GM18511 (cell line): ENCODE results near the gene CYP1B1.
"Not testable (repeated sequence)": the region's sequence is repeated elsewhere in the genome, so short reads cannot be mapped to it uniquely, and the experiment has no call there.

Source experiments
- ATAC-seq: cut with Tn5 transposase; IDR thresholded peaks from one replicate; pipeline ENCODE4 v1.9.1; 2021; ENCODE audit warnings: mild to moderate bottlenecking, moderate library complexity; ENCODE audit not compliant: unreplicated experiment

The CYP1B1 gene

GRCh38 chr2:38099099-38100028 is 23.4 kb upstream of the CYP1B1 start:
- no peak for ATAC-seq

DNA sequence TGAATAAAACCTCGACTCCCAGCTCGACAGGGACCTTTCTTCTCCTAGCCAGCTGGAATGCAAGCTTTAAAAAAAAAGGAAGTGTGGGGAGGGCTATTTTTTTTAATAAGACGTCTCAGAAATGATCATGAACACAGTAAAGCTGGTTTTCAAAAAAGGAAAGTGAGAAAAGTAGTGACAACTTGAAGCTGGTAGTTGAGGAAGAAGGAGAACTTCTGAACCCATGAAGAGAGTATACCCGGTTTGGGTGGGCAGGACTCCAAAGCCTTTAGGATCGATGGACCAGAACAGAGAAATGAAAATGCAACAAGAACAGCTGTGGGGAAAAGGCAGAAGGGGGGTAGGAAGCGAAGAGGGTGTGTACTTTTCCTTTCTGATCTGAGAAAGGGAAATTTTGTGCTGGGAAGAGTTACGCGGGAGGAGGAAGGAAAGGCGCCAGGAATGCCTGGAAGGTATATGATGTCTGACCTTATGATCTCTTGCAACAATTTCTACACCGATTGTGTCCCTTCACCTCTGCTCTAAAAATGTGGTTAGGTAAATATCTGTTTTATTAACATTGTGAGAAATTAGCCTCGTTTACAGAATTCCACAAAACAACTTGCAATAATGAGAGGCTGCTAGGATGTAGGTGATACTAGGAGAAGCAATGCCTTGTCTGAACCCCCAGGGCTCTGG is 22.6 kb upstream of the CYP1B1 start:
- ATAC-seq, result no peak

DNA sequence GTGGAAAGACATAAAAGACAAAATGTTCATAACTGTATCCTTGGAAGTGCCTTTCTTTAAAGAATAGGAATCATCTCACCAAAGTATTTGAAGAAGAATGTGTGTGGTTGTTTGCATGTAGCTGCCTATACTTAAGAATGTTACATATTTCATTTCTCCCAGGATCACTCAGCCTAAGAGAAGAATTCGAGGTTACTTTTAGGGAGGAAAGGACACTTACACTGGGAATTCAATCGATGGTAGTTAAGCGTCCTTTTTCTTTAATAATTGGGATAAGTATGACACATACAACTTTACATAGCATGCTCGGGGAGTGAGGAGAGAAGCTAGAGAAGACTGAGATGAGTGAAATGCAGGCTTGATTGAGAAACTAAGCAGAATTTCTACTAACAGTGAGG is 22.0 kb upstream of the CYP1B1 start:
- no peak for ATAC-seq

DNA sequence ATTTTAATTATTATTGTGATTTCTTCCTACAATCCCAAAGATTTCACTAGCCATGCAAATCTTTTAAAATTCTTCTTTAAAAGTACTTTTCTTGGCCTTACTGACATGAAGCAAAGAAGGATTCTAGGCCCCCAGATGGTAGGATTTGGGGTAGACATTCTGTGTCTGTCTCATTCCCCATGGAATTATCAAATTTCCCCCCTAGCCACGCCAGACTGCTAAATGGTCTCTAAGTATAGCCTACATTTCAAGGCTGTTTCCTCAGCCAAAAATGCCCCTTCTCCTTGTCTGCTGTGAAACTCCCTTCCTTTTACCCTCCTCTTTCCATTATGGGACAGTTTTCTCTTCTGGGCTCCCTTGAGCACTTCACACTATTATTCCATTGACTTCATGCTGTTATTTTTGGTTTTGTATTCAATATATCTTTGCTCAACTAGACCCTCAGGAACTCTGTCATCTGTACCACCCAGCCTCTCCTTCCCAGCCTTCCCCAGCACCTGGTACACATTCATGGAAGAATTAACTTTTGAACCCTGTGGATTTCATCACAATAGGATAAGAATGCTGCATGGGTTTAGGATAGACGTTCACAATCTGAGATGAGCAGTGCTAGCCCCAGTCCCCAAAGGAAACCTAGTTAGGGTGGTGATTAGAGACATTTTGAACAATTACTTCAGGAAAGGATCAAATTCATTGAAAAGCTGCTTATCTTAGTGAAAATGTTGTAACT is 21.5 kb upstream of the CYP1B1 start:
- ATAC-seq, result no peak

DNA sequence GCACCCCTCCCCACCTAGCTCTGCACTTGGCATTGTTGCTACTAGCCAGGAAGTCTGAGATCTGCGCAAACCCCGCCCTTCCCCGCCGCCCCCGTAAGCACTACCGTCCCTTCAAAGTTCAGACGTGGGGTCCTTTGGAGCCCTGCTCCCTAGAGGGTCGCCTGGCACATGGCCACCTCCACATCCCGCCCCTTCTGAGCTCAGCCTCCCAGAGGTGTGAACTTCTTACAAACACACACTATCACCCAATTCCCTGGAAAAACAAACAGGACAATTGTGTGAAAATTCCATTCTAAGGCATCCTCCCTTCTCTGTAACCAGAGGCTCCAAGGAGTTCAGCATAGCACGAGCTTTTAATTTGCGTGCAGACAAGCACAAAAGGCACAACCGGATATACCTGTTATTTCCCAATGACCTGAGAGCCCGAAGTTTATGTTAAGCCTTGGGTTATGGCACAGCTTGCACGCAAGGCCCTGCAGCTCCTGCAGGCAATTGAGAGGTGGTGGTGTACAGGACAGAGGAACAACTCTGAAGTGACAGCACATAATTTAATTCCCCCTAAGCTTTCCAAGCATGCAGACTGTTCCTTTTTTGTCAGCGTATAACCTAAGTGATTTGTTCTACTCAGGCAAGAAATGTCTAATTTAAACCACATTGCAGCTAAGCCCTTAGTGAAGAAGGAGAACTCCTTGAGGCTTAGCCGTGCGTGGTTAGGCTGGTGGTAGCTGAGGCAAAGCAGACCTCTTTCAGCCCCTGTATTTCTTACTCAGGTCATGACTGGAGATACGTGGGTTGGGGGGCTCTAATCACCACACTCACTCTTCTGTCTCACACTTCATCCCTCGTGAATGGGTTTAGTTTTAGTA is 20.3 kb upstream of the CYP1B1 start:
- peak; percentile 74 for ATAC-seq

- no peak for ATAC-seq
These were observed 19.4 kb upstream of the CYP1B1 start for GRCh38 chr2:38095079-38095995.

DNA sequence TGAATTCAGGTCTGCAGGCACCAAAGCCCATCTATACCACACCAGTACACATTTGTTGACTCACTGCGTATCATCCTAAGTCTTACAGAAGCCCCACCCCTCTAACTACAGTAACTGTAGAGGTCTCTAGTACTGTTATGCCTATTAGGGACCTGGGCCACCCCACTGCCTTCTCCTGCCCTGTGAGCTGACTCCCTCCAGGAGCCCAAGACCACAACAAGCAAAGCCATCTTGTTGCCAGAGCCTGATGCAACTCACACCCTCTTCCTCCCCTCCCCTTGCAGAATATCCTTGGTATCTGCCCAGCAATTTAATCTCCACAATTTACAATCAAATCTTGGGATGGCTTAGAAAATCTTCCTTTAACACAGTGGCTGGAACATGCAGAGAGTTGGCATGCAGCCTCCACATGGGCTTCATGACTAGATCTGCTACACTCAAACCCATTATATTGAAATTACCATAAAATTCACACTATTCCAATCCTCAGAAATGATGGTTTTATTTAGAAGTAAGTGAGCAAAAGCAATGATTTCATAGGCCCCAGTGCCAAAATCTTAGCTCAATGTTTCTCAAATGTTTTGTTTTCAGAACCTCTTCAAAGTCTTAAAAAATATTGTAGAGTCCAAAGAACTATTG is 17.7 kb upstream of the CYP1B1 start:
- ATAC-seq, result no peak

GRCh38 chr2:38092196-38092902 is 16.4 kb upstream of the CYP1B1 start:
- no peak for ATAC-seq

GRCh38 chr2:38091760-38092159 is 15.8 kb upstream of the CYP1B1 start:
- no peak for ATAC-seq

DNA sequence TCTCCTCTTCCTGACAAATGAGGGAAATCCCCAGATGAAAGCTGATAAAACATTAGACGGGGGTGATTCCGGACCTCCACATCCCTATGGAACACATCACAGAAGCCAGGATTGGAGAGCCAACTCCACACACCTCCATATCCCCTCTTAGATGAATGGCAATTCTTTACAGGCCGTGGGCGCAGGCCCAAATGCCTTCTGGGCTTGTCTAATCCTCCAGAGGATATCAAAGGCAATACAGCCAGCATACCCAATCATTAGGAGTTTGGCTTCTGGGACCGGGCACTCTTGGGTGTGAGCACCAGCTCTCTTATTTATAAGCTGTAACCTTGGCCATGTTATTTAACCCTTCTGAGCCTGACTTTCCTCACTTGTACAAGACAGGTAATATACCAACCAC is 15.0 kb upstream of the CYP1B1 start:
- no peak for ATAC-seq

DNA sequence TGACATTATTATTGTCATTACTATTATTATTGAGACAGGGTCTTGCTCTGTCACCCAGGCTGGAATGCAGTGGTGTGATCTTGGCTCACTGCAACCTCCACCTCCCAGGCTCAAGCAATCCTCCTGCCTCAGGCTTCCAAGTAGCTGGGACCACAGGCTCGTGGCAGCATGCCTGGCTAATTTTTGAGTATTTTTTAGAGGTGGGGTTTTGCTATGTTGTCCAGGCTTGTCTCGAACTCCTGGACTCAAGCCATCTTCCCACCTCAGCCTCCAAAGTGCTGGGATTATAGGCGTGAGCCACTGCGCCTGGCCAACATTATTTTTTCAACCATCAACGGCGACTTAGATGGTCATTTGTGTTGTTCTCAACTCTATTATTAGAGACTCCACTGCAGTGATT is 14.3 kb upstream of the CYP1B1 start:
- not testable (repeated sequence) for ATAC-seq

DNA sequence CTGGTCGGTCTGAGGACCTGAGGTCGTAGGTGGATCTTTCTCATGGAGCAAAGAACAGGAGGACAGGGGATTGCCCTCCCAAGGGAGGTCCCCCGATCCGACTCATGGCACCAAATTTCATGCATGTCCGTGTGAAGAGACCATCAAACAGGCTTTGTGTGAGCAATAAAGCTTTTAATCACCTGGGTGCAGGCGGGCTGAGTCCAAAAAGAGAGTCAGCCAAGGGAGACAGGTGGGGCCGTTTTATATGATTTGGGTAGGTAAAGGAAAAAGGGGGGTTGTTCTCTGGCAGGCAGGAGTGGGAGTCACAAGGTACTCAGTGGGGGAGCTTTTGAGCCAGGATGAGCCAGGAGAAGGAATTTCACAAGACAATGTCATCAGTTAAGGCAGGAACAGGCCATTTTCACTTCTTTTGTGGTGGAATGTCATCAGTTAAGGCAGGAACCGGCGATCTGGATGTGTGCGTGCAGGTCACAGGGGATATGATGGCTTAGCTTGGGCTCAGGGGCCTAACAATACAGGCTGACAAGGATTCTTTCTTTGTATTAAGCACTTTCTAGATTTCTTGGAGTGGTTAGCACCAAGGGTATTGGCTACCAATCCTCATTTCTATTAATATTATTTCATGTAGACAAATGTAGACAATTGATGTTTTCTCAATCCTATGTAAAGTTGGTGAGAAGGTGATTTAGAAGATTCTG is 10.2 kb upstream of the CYP1B1 start:
- ATAC-seq, result not testable (repeated sequence)

DNA sequence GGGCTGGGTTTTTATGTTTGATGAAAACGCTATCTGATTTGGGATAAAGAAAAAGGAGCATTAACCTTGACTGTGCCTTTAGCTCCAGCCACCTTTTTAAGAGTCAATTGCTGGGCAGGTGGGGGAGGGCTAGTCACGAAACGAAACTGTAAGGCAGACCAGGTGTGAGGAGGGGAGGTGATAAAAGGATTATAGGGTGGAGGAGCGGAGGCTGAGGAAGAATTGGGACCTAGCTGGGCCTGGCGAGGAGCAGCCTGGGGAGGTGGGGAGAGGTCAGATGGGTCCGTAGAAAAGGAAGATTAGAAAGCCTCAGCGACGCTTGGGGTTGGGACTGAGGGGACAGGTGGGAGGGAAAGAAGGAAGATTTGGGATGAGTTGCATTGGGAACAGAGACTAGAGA is 8.6 kb upstream of the CYP1B1 start:
- not testable (repeated sequence) for ATAC-seq

- not testable (repeated sequence) for ATAC-seq
These were observed 6.8 kb upstream of the CYP1B1 start for GRCh38 chr2:38082727-38083126.

GRCh38 chr2:38080346-38080745 is 4.4 kb upstream of the CYP1B1 start:
- ATAC-seq, result no peak

- ATAC-seq, result no peak
These were observed 3.4 kb upstream of the CYP1B1 start for GRCh38 chr2:38079116-38080052.

DNA sequence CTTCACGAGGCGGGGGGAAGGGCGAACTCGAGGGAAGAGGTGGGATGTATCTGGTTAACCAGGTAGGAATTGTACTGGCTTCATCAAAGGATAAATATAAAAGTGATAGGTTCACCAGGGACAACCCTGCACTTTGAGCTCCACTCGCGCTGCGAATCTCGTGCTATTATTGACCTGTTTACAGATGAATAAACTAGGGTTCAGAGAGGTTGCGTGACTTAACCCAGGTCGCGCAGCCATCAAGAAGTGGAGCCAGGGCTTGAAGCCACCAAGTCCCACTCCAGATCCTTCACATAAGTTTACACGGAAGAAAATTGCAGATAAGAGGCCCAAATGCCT is 1.4 kb upstream of the CYP1B1 start:
- no peak for ATAC-seq
